Mucosa of rectum (tissue), 2 donors: ENCODE measurements around the gene KCNC4.
A peak's percentile ranks its signal among the peaks of the same experiment; 100 is the strongest.

Experiments
- H3K27ac ChIP-seq, 2 donors: one replicate each; pipeline ENCODE4 v1.7.0; 2013; ENCODE audit warnings: inconsistent platforms in 2 of 2, low read depth in 2 of 2, low read length in 2 of 2
- H3K27me3 ChIP-seq, 2 donors: one replicate each; pipeline ENCODE4 v1.7.0; 2013; ENCODE audit warnings: low read length in 2 of 2; ENCODE audit not compliant: control insufficient read depth in 2 of 2, insufficient read depth in 2 of 2
- H3K36me3 ChIP-seq, 2 donors: one replicate each; pipeline ENCODE4 v1.7.0; 2013; ENCODE audit warnings: low read length in 2 of 2; ENCODE audit not compliant: control insufficient read depth in 2 of 2, insufficient read depth in 2 of 2
- H3K4me1 ChIP-seq, 2 donors: one replicate each; pipeline ENCODE4 v1.7.0; 2013; ENCODE audit warnings: low read length in 2 of 2, mild to moderate bottlenecking in 1 of 2; ENCODE audit not compliant: control insufficient read depth in 2 of 2, insufficient read depth in 2 of 2
- H3K4me3 ChIP-seq, 2 donors: one replicate each; pipeline ENCODE4 v1.7.0; 2013; ENCODE audit warnings: low read length in 2 of 2
- H3K9ac ChIP-seq, 2 donors: one replicate each; pipeline ENCODE4 v1.7.0; 2013; ENCODE audit warnings: low read length in 2 of 2, low read depth in 1 of 2, mild to moderate bottlenecking in 1 of 2
- H3K9me3 ChIP-seq, 2 donors: one replicate each; pipeline ENCODE4 v1.7.0; 2013; ENCODE audit warnings: low read length in 2 of 2; ENCODE audit not compliant: control insufficient read depth in 2 of 2
- donor health status: healthy.
- donor health status: Normal muscosa, but diverticular disease.

Gene KCNC4

GRCh38 chr1:110209715-110210603 lies at the start of gene KCNC4:
TSS of gene KCNC4 (plus strand) at chr1:110210314. CDS start at chr1:110211500, 1,186 bp downstream.
- peak within 1 kb of the TSS; percentile 86 to 87 for H3K27ac ChIP-seq
- H3K9ac ChIP-seq = peak within 1 kb of the TSS; percentile 85 to 87
- H3K36me3 ChIP-seq = no peaks in the 10 kb centered on the region
- H3K4me1 ChIP-seq = peaks cover 9 to 22% of the 10 kb centered on the region in 2 donors
- peak within 1 kb of the TSS; percentile 78 for H3K4me3 ChIP-seq
- H3K27me3 ChIP-seq = no peaks in the 10 kb centered on the region
- no peaks in the 10 kb centered on the region for H3K9me3 ChIP-seq

- Histone ChIP-seq H3K27ac (no peak overlapping the region), H3K4me1 (no peaks in the 10 kb centered on the region), H3K4me3 (no peak overlapping the region), H3K9ac (no peak overlapping the region), H3K36me3 (no peaks in the 10 kb centered on the region), H3K27me3 (peaks cover 4 to 6% of the 10 kb centered on the region in 2 donors), H3K9me3 (no peaks in the 10 kb centered on the region)
Observed at GRCh38 chr1:110160538-110161100, 49.5 kb upstream of the KCNC4 start.

GRCh38 chr1:110161165-110161564 lies 48.9 kb upstream of the KCNC4 start:
- Histone ChIP-seq H3K36me3 (no peaks in the 10 kb centered on the region), H3K4me3 (no peak overlapping the region), H3K27me3 (peaks cover 4 to 6% of the 10 kb centered on the region in 2 donors), H3K27ac (no peak overlapping the region), H3K4me1 (no peaks in the 10 kb centered on the region), H3K9ac (no peak overlapping the region), H3K9me3 (no peaks in the 10 kb centered on the region)

DNA sequence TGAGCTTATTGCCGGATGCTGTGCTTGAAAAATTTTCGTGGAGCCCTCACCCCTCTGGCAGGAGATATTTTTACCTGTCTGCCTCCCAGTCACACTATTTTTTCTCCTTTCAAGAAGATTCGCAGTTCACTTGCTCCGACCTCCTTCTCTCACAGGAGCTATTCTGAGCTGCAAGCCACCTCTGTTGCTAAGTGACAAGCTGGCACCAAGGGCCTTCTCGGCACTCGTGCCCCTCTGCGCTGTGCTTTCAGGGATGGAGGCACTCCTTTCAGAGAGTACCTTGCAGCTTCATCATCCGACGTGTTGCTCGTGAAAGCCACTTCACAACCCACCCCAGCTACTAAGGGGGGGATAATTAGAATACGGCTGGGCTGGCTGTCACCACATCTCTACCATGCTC lies 48.3 kb upstream of the KCNC4 start:
- H3K27me3 ChIP-seq = peaks cover 2 to 4% of the 10 kb centered on the region in 2 donors
- H3K4me3 ChIP-seq = no peak overlapping the region

GRCh38 chr1:110163591-110163990 lies 46.5 kb upstream of the KCNC4 start:
- H3K4me3 ChIP-seq = no peak overlapping the region
- no peak overlapping the region for H3K9ac ChIP-seq
- no peaks in the 10 kb centered on the region for H3K4me1 ChIP-seq
- no peaks in the 10 kb centered on the region for H3K9me3 ChIP-seq
- no peaks in the 10 kb centered on the region for H3K36me3 ChIP-seq
- no peak overlapping the region for H3K27ac ChIP-seq
- peaks cover 2 to 4% of the 10 kb centered on the region in 2 donors for H3K27me3 ChIP-seq

More for the DNA sequence above, 48.3 kb upstream of the KCNC4 start:
- Histone ChIP-seq H3K27ac (no peak overlapping the region), H3K9me3 (no peaks in the 10 kb centered on the region), H3K36me3 (no peaks in the 10 kb centered on the region), H3K4me1 (no peaks in the 10 kb centered on the region), H3K9ac (no peak overlapping the region)

DNA sequence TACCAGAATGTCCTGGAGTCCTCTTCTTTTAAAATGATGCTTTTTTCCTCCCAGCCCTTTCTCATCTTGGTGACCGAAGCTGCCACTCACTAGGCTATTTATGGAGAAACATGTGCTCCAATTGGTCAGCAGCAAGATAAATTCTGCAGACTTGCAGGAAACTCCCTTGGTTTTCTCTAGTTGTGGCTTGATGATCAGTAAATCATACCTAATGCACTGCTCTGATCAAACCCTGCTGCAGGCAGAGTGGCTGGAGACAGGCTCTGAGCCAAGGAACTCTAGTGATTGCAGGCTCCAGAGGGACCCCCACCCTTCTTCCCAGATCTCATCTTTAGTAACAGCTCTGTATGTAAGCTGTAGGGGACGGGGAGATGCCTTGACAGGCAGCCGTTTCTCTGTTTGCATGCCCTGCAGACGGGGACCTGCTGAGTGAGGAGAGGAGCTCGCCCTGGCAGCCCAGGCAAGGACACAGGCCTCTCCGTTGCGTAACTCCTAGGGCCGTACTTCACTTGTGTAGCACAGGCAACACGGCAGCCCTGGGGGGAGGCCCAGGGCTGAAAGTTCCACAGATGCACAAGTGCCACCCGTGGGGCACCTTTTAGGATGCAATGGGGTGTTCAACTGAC lies 45.3 kb upstream of the KCNC4 start:
- Histone ChIP-seq H3K36me3 (no peaks in the 10 kb centered on the region), H3K9ac (no peak overlapping the region), H3K27me3 (peaks cover 2 to 4% of the 10 kb centered on the region in 2 donors), H3K4me1 (no peaks in the 10 kb centered on the region), H3K27ac (no peak overlapping the region), H3K4me3 (no peak overlapping the region), H3K9me3 (no peaks in the 10 kb centered on the region)

DNA sequence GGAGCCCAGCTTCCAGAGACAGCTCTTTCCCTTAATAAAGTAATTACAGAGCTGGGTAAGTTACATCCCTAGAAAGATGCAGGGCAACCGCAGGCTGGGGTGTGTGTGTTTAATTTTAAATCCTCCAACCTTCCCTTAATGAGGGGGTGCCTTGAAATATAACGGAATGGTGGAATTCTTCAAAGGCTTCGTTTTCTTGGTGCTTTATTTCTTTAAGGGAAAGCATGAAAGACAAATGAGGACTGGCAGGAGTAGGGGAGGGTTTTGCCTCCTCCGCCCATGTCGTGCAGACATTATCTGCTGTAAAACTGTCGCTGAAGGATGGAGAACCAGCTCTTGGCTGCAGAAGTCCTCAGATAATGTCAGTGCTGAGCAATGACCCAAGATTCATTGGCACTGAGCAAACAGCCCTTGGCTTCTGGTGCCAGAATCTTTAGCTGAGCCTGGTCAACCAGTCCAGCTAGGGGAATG lies 44.3 kb upstream of the KCNC4 start:
- H3K4me1 ChIP-seq = no peaks in the 10 kb centered on the region
- H3K27ac ChIP-seq = no peak overlapping the region
- peaks cover 0 to 4% of the 10 kb centered on the region in 2 donors for H3K27me3 ChIP-seq
- no peak overlapping the region for H3K4me3 ChIP-seq
- no peaks in the 10 kb centered on the region for H3K9me3 ChIP-seq
- no peak overlapping the region for H3K9ac ChIP-seq
- H3K36me3 ChIP-seq = no peaks in the 10 kb centered on the region

DNA sequence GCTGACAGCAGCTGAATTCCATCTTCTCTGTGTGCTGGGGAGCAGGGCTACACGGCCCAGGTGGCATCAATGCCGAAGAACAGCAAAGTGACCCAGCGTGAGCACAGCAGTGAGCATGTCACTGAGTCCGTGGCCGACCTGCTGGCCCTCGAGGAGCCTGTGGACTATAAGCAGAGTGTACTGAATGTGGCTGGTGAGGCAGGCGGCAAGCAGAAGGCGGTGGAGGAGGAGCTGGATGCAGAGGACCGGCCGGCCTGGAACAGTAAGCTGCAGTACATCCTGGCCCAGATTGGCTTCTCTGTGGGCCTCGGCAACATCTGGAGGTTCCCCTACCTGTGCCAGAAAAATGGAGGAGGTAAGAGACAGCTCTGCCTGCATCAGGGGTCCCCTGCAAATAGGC lies 43.3 kb upstream of the KCNC4 start:
- H3K9ac ChIP-seq = no peak overlapping the region
- no peak overlapping the region for H3K4me3 ChIP-seq
- H3K27ac ChIP-seq = no peak overlapping the region
- H3K27me3 ChIP-seq = peaks cover 0 to 4% of the 10 kb centered on the region in 2 donors
- no peaks in the 10 kb centered on the region for H3K4me1 ChIP-seq
- H3K9me3 ChIP-seq = no peaks in the 10 kb centered on the region
- no peaks in the 10 kb centered on the region for H3K36me3 ChIP-seq

DNA sequence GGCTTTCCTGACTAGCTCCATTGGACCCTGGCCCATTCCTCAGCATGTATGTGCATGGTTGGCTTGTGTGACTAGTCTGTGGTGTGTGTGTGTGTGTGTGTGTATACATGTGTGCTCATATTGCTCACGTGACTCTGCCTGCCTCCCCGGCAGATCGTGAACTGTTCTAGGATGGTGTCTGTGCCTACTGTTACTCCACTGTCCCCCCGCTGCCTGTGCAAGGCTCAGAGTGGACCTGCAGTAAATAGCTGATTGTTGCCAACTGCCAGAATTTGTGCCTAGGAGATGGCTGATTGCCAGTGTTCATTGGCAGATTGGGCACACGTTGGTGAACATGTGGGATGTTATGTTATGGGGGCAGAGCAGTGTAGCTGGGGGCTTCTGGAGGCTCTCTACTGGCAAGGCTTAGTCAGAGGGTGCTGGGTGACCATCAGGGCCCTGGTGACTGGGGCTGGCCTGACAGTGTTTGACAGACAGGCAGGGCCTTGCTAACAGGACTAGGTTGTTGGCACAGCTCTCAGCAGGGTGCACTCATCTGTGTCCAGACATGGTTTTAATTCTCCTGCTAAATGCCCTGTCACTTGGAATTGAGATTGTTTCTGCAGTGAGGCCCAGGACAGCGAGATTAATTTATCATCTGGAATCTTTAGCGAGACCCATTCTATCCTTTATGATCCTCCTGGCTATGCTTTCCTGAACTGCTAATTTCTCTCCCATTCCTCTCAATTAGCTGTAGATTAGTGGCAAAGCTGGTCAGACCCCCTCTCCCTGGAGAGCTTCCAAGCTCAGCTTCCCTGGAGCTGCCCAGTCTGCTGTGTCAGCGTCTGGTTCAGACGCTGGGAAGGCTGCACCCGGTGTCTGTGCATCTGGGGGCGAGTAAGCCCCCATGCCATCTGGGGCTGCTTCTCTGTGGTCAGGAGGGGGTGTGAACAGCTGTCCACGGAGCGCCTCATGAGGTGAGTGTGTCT lies 39.1 kb upstream of the KCNC4 start:
- no peak overlapping the region for H3K27ac ChIP-seq

More for the DNA sequence above, 39.1 kb upstream of the KCNC4 start:
- Histone ChIP-seq H3K4me3 (no peak overlapping the region), H3K9me3 (no peaks in the 10 kb centered on the region), H3K36me3 (no peaks in the 10 kb centered on the region), H3K9ac (no peak overlapping the region), H3K27me3 (no peaks in the 10 kb centered on the region), H3K4me1 (no peaks in the 10 kb centered on the region)
